H1 (cell line): ENCODE measurements around the gene TAB3. TPM values are rescaled to one million over a fixed set of nuclear protein-coding genes. Genes with fewer than 3 reads are reported as not detected.

Experiments used
- CTCF ChIA-PET: fragments of 300-600 bp; sonication (Branson Sonifier 250); formaldehyde crosslinking; loops from one replicate; lab custom pipeline; 2021; ENCODE audit not compliant: partially characterized antibody; lab: Charles Lee
- POLR2A ChIA-PET: fragments of 300-600 bp; sonication (Branson Sonifier 250); formaldehyde crosslinking; loops from one replicate; lab custom pipeline; 2021; ENCODE audit warnings: inconsistent platforms; ENCODE audit not compliant: partially characterized antibody; lab: Charles Lee
- DNase-seq, 2 experiments: peaks; one replicate each; pipeline versions ENCODE4 v3.0.0 to v3.0.0-alpha.2; 2010 to 2022; ENCODE audit warnings: low spot score in 2 of 2, low read depth in 1 of 2, mixed read lengths in 1 of 2
- FAIRE-seq: peaks from 2 replicates; lab custom pipeline; 2011; peaks lifted over from hg19 to GRCh38; lab: Jason Lieb, UNC
- H2AFZ ChIP-seq: 2 replicates; pipeline ENCODE4 v1.8.1; 2012; ENCODE audit warnings: low read length, inconsistent platforms
- H2AK5ac ChIP-seq: 2 replicates; pipeline ENCODE4 v1.6.1; 2013; ENCODE audit warnings: low read depth, low read length
- H2BK120ac ChIP-seq: replicated peaks from 2 replicates; pipeline ENCODE3; 2013; ENCODE audit warnings: low read depth, low read length, inconsistent platforms
- H2BK12ac ChIP-seq: 2 replicates; pipeline ENCODE4 v1.6.1; 2013; ENCODE audit warnings: low read depth, low read length
- H2BK15ac ChIP-seq: 2 replicates; pipeline ENCODE4 v1.6.1; 2013; ENCODE audit warnings: low read length
- H2BK20ac ChIP-seq: 2 replicates; pipeline ENCODE4 v1.6.1; 2013; ENCODE audit warnings: low read length
- H2BK5ac ChIP-seq: 2 replicates; pipeline ENCODE4 v1.6.1; 2013; ENCODE audit warnings: low read depth, low read length
- H3K14ac ChIP-seq: 2 replicates; pipeline ENCODE4 v1.6.1; 2013; ENCODE audit warnings: inconsistent platforms; ENCODE audit not compliant: insufficient read length
- H3K18ac ChIP-seq: 2 replicates; pipeline ENCODE4 v1.6.1; 2013; ENCODE audit warnings: low read length; ENCODE audit errors: extremely low read depth
- H3K23ac ChIP-seq: 2 replicates; pipeline ENCODE4 v1.6.1; 2013; ENCODE audit warnings: inconsistent platforms; ENCODE audit not compliant: insufficient read length
- H3K23me2 ChIP-seq: 2 replicates; pipeline ENCODE4 v1.6.1; 2013; ENCODE audit warnings: low read depth, low read length
- H3K27ac ChIP-seq: 2 replicates; pipeline ENCODE4 v1.6.1; 2011; ENCODE audit warnings: low read depth, low read length, inconsistent platforms
- H3K27me3 ChIP-seq, 4 experiments: replicated peaks in 1 of 4; 1 replicate in 1 of 4; 2 replicates in 3 of 4; pipeline versions ENCODE4 v1.6.1 to v1.8.1; 2011 to 2013; ENCODE audit warnings: low read length in 3 of 4, mild to moderate bottlenecking in 3 of 4, inconsistent platforms in 2 of 4, mixed read lengths in 2 of 4, moderate library complexity in 1 of 4; ENCODE audit not compliant: control insufficient read depth in 3 of 4, insufficient read depth in 3 of 4; ENCODE audit errors: extremely low read depth in 1 of 4
- H3K36me3 ChIP-seq, 4 experiments: 2 replicates each; pipeline versions ENCODE4 v1.6.1 to v1.8.1; 2011 to 2013; ENCODE audit warnings: mild to moderate bottlenecking in 4 of 4, low read length in 3 of 4, moderate library complexity in 2 of 4, control low read depth in 1 of 4, inconsistent platforms in 1 of 4; ENCODE audit not compliant: insufficient read depth in 4 of 4, control insufficient read depth in 2 of 4
- H3K4ac ChIP-seq: replicated peaks from 2 replicates; pipeline ENCODE3; 2013; ENCODE audit warnings: low read length, low read depth, mixed read lengths, inconsistent platforms; ENCODE audit not compliant: insufficient read length
- H3K4me1 ChIP-seq, 4 experiments: replicated peaks in 1 of 4; 1 replicate in 1 of 4; 2 replicates in 3 of 4; pipeline versions ENCODE4 v1.6.1 to v1.8.1; 2011 to 2013; ENCODE audit warnings: low read length in 3 of 4, inconsistent platforms in 2 of 4, mixed read lengths in 1 of 4; ENCODE audit not compliant: insufficient read depth in 4 of 4, control insufficient read depth in 3 of 4
- H3K4me2 ChIP-seq, 2 experiments: 2 replicates each; pipeline versions ENCODE4 v1.6.1 to v1.8.1; 2011 to 2013; ENCODE audit warnings: low read depth in 2 of 2, low read length in 2 of 2, control low read depth in 1 of 2, inconsistent platforms in 1 of 2, mild to moderate bottlenecking in 1 of 2; ENCODE audit not compliant: insufficient read depth in 1 of 2
- H3K4me3 ChIP-seq, 4 experiments: fragments of 200-600, 300-600 bp in 1 of 4; sonication (generic), shearing (Covaris generic), sonication (Bioruptor Twin) in 1 of 4; 2 replicates each; pipeline versions ENCODE4 v1.5.1 to v1.8.1; 2011 to 2016; ENCODE audit warnings: low read length in 4 of 4, low read depth in 3 of 4, control low read depth in 2 of 4, inconsistent platforms in 2 of 4, mild to moderate bottlenecking in 2 of 4, mixed read lengths in 1 of 4, moderate library complexity in 1 of 4; ENCODE audit not compliant: insufficient read depth in 2 of 4; ENCODE audit errors: extremely low read depth in 1 of 4
- H3K56ac ChIP-seq: replicated peaks from 2 replicates; pipeline ENCODE3; 2013; ENCODE audit warnings: low read depth, mild to moderate bottlenecking, mixed read lengths, low read length, inconsistent platforms; ENCODE audit not compliant: insufficient read length
- H3K79me1 ChIP-seq: 2 replicates; pipeline ENCODE4 v1.6.1; 2013; ENCODE audit warnings: low read depth, low read length, control low read depth
- H3K79me2 ChIP-seq, 2 experiments: 2 replicates each; pipeline versions ENCODE4 v1.6.1 to v1.8.1; 2012 to 2013; ENCODE audit warnings: low read length in 2 of 2, mild to moderate bottlenecking in 2 of 2, inconsistent platforms in 1 of 2; ENCODE audit not compliant: insufficient read depth in 2 of 2, control insufficient read depth in 1 of 2
- H3K9ac ChIP-seq, 4 experiments: replicated peaks in 1 of 4; 1 replicate in 1 of 4; 2 replicates in 3 of 4; pipeline versions ENCODE4 v1.6.1 to v1.8.1; 2011 to 2013; ENCODE audit warnings: low read depth in 3 of 4, low read length in 3 of 4, control low read depth in 2 of 4, mild to moderate bottlenecking in 2 of 4, moderate library complexity in 2 of 4, inconsistent platforms in 1 of 4; ENCODE audit errors: extremely low read depth in 1 of 4
- H3K9me3 ChIP-seq, 2 experiments: 2 replicates each; pipeline versions ENCODE4 v1.6.1 to v1.8.1; 2012 to 2013; ENCODE audit warnings: mild to moderate bottlenecking in 2 of 2, moderate library complexity in 2 of 2, control low read depth in 1 of 2, inconsistent platforms in 1 of 2, low read depth in 1 of 2, low read length in 1 of 2, mixed read lengths in 1 of 2; ENCODE audit not compliant: insufficient read depth in 2 of 2
- H4K20me1 ChIP-seq, 2 experiments: replicated peaks in 1 of 2; 2 replicates each; pipeline versions ENCODE3 to v1.8.1; 2011 to 2013; ENCODE audit warnings: inconsistent platforms in 2 of 2, low read length in 2 of 2, mild to moderate bottlenecking in 1 of 2; ENCODE audit not compliant: insufficient read depth in 2 of 2, control insufficient read depth in 1 of 2
- H4K5ac ChIP-seq: 2 replicates; pipeline ENCODE4 v1.6.1; 2013; ENCODE audit warnings: low read length, low read depth, mixed read lengths, inconsistent platforms; ENCODE audit not compliant: insufficient read length
- H4K8ac ChIP-seq: 2 replicates; pipeline ENCODE4 v1.8.0; 2013; ENCODE audit warnings: mild to moderate bottlenecking, moderate library complexity, low read length, inconsistent platforms; ENCODE audit not compliant: insufficient read depth; ENCODE audit errors: extremely low read depth
- H4K91ac ChIP-seq: replicated peaks from 2 replicates; pipeline ENCODE3; 2013; ENCODE audit warnings: low read length, mixed read lengths, inconsistent platforms; ENCODE audit not compliant: insufficient read length
- CHD1 ChIP-seq: IDR thresholded peaks from 2 replicates; pipeline ENCODE4 v1.6.1; 2012; ENCODE audit warnings: low read depth, low read length, improper control_type of control experiment
- CTCF ChIP-seq, 3 experiments: IDR thresholded peaks; 1 replicate in 2 of 3; 2 replicates in 1 of 3; pipeline versions ENCODE4 v1.5.1 to v1.6.1; 2011; ENCODE audit warnings: low read length in 3 of 3, mild to moderate bottlenecking in 3 of 3, inconsistent platforms in 2 of 3, low read depth in 1 of 3, moderate library complexity in 1 of 3; ENCODE audit not compliant: insufficient read depth in 1 of 3; ENCODE audit errors: control extremely low read depth in 1 of 3
- JUND ChIP-seq: IDR thresholded peaks from 2 replicates; pipeline ENCODE4 v1.6.1; 2011; ENCODE audit warnings: mild to moderate bottlenecking, improper control_type of control experiment, low read length
- MAX ChIP-seq: IDR thresholded peaks from 2 replicates; pipeline ENCODE4 v1.6.1; 2012; ENCODE audit warnings: inconsistent platforms
- POLR2A ChIP-seq, 2 experiments: IDR thresholded peaks; 1 replicate in 1 of 2; 2 replicates in 1 of 2; pipeline ENCODE4 v1.6.1; 2011; ENCODE audit warnings: low read depth in 2 of 2, low read length in 2 of 2, mild to moderate bottlenecking in 2 of 2; ENCODE audit errors: control extremely low read depth in 1 of 2
- SAP30 ChIP-seq: fragments of 300-600 bp; sonication (generic); IDR thresholded peaks from 2 replicates; pipeline ENCODE4 v1.7.1; 2012; ENCODE audit warnings: low read length, moderate library complexity, mild to moderate bottlenecking, inconsistent platforms; ENCODE audit not compliant: insufficient read depth, insufficient replicate concordance
- SIN3A ChIP-seq, 2 experiments: IDR thresholded peaks in 1 of 2; conservative IDR thresholded peaks in 1 of 2; 2 replicates each; pipeline ENCODE4 v1.6.1; 2011 to 2012; ENCODE audit warnings: low read length in 2 of 2, improper control_type of control experiment in 1 of 2, low read depth in 1 of 2, mild to moderate bottlenecking in 1 of 2
- WGBS, 2 experiments: shearing (Covaris generic) in 1 of 2; methylation state at CpG; one replicate each; pipeline versions ENCODE4 v1.1.6 to v1.1.7; 2013 to 2015; ENCODE audit warnings: low lambda C conversion rate in 2 of 2, mixed read lengths in 2 of 2, inconsistent platforms in 1 of 2, low coverage in 1 of 2, missing lambda C conversion rate in 1 of 2; ENCODE audit not compliant: insufficient replicate concordance in 2 of 2, insufficient coverage in 1 of 2, insufficient read length in 1 of 2; ENCODE audit errors: extremely low coverage in 1 of 2, missing lambda C conversion rate in 1 of 2; 5-methylcytosine and 5-hydroxymethylcytosine counted together
- polyA plus RNA-seq, 7 experiments: library from polyadenylated mRNA; depleted of rRNA in 3 of 7; stranded (reverse) in 5 of 7; unstranded in 2 of 7; fragments of >200 nt in 5 of 7; fragments of 200-250 nt in 2 of 7; gene quantifications; 1 replicate in 5 of 7; 2 replicates in 1 of 7; 4 replicates in 1 of 7; pipeline versions ENCODE4 v1.2.1 to v1.2.3, GENCODE V29; 2011 to 2013; ENCODE audit warnings: missing spikeins in 2 of 7, mixed read lengths in 2 of 7
- total RNA-seq: library from RNA; stranded (reverse); fragmentation: NEBNext Ultra II Directional; extraction: Animal tissue kit (Norgen Biotek cat#: 25700); gene quantifications from 2 replicates; pipeline ENCODE4 v1.2.1, GENCODE V29; 2021

TAB3 gene
- total and polyA plus RNA-seq, 2 of the 8 experiments (the other 6 are each of a cell fraction or from before 2014, with no cell fraction given): 12.7 to 12.9 TPM

- Histone ChIP-seq H3K14ac (no peak overlapping the region), H3K23me2 (no peaks in the 10 kb centered on the region), H2BK20ac (no peak overlapping the region), H3K9me3 (no peaks in the 10 kb centered on the region), H2BK120ac (no peak overlapping the region), H2BK12ac (no peak overlapping the region), H3K9ac (no peak overlapping the region), H2BK5ac (no peak overlapping the region), H4K91ac (no peak overlapping the region), H3K79me1 (no peaks in the 10 kb centered on the region), H3K56ac (no peak overlapping the region), H4K20me1 (no peaks in the 10 kb centered on the region), H3K79me2 (no peaks in the 10 kb centered on the region), H3K27me3 (no peaks in the 10 kb centered on the region), H3K27ac (no peak overlapping the region), H3K36me3 (no peaks in the 10 kb centered on the region), H3K4me2 (no peak overlapping the region), H2AK5ac (no peak overlapping the region), H3K4me1 (peaks cover 0 to 8% (median 0%) of the 10 kb centered on the region in 4 experiments; a peak in 1 of 7 replicates), H3K23ac (no peak overlapping the region), H4K8ac (no peak overlapping the region), H3K4me3 (no peak overlapping the region), H2BK15ac (no peak overlapping the region), H2AFZ (peak overlapping the region; percentile 76), H3K18ac (no peak overlapping the region), H4K5ac (no peak overlapping the region), H3K4ac (no peak overlapping the region)
- FAIRE-seq (no peak), DNase-seq (no peak)
- ChIA-PET POLR2A (no interaction called here), CTCF (no interaction called here)
- 70% methylated on average over 3 of the region's 3 CpGs; no CpG with 5 or more reads in 1 of the 2 experiments for WGBS, 2 experiments
- no peak for TF ChIP-seq SAP30
- TF ChIP-seq MAX: no peak
- no peak for TF ChIP-seq JUND
- no peak for TF ChIP-seq POLR2A (IDR thresholded peaks at IDR 0.05; ENCODE audit: control extremely low read depth in 1 of 2, low read depth in 2 of 2, low read length in 2 of 2)
- TF ChIP-seq CTCF (IDR thresholded peaks at IDR 0.05; ENCODE audit: control extremely low read depth in 1 of 3, insufficient read depth in 1 of 3, low read depth in 1 of 3, low read length in 3 of 3): no peak
- no peak for TF ChIP-seq SIN3A (conservative IDR thresholded peaks at IDR 0.05 in 1 of 2, IDR thresholded peaks at IDR 0.05 in 1 of 2; ENCODE audit: low read depth in 1 of 2, low read length in 2 of 2)
- TF ChIP-seq CHD1: no peak
Measured at GRCh38 chrX:30824275-30824674, 64.8 kb downstream of the TAB3 start.
